Measurements from ENCODE around the gene RPS16. TPM values are rescaled to one million over a fixed set of nuclear protein-coding genes. Genes with fewer than 3 reads are reported as not detected.

The RPS16 gene
- total RNA-seq, 2 donors from 2014 or later: 1,162 to 1,716 TPM

DNA sequence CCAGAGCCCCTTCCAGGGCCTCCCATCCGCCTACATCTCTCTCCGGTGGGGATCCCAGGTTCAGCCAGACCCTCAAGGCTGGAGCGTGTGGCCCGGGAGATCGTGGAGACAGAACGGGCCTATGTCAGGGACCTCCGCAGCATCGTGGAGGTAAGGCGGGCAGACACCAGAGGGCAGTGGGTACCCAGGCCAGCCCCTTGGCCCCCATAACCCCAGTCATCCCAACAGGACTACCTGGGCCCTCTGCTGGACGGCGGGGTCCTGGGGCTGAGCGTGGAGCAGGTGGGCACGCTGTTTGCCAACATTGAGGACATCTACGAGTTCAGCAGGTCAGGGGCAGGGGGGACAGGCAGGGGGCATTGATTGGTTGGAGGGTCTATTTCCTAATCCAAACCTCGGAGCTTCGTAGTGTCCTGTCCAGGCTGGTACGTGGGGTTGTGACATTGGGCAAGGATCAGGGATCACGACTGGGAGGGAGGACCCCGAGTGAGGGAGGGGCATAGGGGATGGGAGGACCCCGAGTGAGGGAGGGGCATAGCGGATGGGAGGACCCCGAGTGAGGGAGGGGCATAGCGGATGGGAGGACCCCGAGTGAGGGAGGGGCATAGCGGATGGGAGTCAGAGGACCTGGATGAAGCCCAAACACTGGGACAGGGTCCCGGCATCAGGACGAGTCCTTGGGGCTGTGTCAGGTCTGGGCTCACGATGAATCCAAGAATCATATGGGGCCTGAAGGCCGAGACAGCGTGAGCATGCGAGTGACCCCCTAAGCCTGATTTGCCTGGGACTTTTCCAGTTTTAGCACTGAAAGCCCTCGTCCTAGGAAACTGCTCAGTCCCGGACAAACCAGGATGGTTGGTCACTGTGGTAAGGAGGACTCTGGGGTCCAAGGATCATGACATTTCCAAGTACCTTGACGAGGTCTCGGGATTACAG, 20.4 kb downstream of the RPS16 start:
- Histone ChIP-seq H3K36me3 (no peaks in the 10 kb centered on the region), H3K4me3 (no peak overlapping the region), H3K9me3 (no peaks in the 10 kb centered on the region), H3K27me3 (replicated peaks; ENCODE audit: insufficient read depth) (no peaks in the 10 kb centered on the region), H3K4me1 (replicated peaks) (no peaks in the 10 kb centered on the region), H3K27ac (peak overlapping the region in 1 of 2 donors; percentile 100)
- TF ChIP-seq POLR2AphosphoS5 (IDR thresholded peaks at IDR 0.05) (no peak), POLR2A (IDR thresholded peaks at IDR 0.05) (no peak)
- TF ChIP-seq, protein P1, sequence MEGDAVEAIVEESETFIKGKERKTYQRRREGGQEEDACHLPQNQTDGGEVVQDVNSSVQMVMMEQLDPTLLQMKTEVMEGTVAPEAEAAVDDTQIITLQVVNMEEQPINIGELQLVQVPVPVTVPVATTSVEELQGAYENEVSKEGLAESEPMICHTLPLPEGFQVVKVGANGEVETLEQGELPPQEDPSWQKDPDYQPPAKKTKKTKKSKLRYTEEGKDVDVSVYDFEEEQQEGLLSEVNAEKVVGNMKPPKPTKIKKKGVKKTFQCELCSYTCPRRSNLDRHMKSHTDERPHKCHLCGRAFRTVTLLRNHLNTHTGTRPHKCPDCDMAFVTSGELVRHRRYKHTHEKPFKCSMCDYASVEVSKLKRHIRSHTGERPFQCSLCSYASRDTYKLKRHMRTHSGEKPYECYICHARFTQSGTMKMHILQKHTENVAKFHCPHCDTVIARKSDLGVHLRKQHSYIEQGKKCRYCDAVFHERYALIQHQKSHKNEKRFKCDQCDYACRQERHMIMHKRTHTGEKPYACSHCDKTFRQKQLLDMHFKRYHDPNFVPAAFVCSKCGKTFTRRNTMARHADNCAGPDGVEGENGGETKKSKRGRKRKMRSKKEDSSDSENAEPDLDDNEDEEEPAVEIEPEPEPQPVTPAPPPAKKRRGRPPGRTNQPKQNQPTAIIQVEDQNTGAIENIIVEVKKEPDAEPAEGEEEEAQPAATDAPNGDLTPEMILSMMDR (IDR thresholded peaks at IDR 0.05): no peak
- DNase-seq (ENCODE audit: low spot score): no peak
- intact Hi-C loops (cut with DNase I): no loop called here
- 57% methylated on average over 35 of the region's 35 CpGs for WGBS

DNA sequence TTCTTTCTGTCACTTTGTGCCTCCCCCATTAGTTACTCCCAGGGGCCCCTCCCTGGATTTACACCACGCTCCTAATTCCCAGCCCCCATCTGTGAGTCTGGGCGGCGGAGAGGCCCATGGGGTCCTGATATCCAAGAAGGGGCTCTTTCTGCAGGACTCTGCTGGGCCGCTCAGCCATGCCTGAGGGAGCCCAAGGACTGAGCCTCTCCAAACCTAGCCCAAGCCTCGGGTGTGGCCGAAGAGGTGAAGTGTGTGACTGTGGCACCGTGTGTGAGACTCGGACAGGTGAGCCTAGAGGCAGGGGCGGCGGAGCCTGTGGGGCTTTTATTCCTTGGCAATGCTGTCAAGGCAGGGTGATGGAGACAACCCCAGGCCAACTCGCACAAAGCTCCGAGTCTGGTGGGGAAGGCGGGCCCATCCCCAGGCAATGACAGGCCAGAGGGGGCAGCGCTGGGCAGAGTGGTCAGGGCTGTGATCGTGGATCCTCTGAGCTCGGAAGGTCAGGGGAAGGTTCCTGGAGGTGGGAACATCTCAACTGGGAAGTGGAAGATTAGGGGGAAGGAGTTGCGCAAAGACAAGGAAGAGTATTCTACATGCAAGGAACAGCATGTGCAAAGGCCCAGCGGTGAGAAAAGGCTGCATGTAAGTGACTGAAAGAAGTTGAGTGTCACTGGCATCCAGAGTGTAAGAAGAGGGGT, 21.7 kb downstream of the RPS16 start:
- H3K4me1 ChIP-seq (replicated peaks): no peaks in the 10 kb centered on the region
- no peaks in the 10 kb centered on the region for H3K27me3 ChIP-seq (replicated peaks; ENCODE audit: insufficient read depth)
- WGBS: 20% methylated on average over 18 of the region's 18 CpGs
- no peaks in the 10 kb centered on the region for H3K36me3 ChIP-seq
- no peaks in the 10 kb centered on the region for H3K9me3 ChIP-seq
- H3K27ac ChIP-seq: peak overlapping the region; percentile 100
- intact Hi-C loops (cut with DNase I): loop anchor here (5.0 kb wide), 1 partner anchor 72 kb away; the partner anchor contains the start of gene SAMD4B
- no peak for DNase-seq (ENCODE audit: low spot score)
- TF ChIP-seq, protein P1 (IDR thresholded peaks at IDR 0.05): no peak
- TF ChIP-seq POLR2AphosphoS5 (IDR thresholded peaks at IDR 0.05) (no peak), POLR2A (IDR thresholded peaks at IDR 0.05) (no peak)
- H3K4me3 ChIP-seq: peak overlapping the region; percentile 73 to 76

DNA sequence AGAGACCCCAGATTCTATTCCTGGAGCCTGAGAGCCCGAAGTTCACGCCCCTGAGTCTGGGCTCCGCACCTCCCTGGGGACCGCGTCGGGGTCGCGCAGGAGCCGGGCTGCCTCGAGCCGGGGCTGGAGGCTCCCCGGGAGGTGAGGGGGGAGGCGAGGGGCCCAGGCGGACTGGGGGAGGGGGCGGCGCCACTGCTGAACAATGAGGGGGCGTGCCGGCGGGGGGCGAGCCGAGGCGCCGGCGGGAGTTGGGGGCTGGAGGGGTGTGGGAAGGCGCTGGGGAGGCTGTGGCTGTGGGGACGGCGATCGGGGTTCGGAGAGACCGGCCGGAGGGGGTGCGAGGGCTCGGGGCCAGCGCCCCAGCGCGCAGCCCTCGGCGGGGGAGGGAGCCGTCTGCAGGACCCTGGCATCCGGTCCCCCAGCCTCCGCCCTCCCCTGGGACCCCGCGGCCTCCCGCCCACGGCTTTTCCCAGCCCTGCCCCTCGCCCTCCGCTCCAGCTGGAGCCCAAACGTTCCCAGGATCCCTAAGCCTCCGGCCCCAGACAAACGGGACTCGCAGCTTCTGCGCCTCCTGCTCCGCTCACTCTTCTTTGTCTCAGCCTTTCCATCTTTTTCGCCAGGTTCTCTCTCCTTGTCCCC, 22.4 kb downstream of the RPS16 start:
- 4% methylated on average over 17 of the region's 54 CpGs for WGBS

DNA sequence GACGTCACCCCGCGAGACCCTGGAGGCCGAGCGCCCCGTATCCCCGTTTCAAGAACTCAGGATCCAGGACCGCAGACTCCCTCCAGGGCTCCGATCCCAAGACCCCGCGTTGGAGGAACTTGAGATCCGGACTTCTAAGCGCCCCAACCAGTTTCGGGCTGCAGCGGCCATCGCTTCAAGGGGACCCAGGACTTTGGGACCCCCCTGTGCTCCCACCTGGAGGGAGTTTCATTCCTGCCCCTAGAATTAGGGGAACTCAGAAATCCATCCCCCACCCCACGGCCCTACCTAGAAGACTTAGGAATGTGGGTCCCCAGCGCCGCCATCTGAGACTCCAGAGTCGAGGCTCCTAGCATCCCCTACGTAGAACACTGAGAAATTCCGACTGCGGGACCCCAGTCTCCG, 22.9 kb downstream of the RPS16 start:
- Histone ChIP-seq H3K27ac (peak overlapping the region; percentile 100), H3K36me3 (peaks cover 7 to 8% of the 10 kb centered on the region in 2 donors), H3K9me3 (no peaks in the 10 kb centered on the region), H3K4me3 (peak overlapping the region; percentile 73 to 76), H3K4me1 (replicated peaks) (no peaks in the 10 kb centered on the region), H3K27me3 (replicated peaks; ENCODE audit: insufficient read depth) (no peaks in the 10 kb centered on the region)
- under 1% methylated on average over 24 of the region's 24 CpGs for WGBS
- no peak for TF ChIP-seq POLR2A (IDR thresholded peaks at IDR 0.05)
- TF ChIP-seq, protein P1 (IDR thresholded peaks at IDR 0.05): peak in 1 of 4 experiments; percentile 86
- intact Hi-C loops (cut with DNase I): loop anchor here (5.0 kb wide), 1 partner anchor 71 kb away; the partner anchor contains the start of gene SAMD4B
- DNase-seq (ENCODE audit: low spot score): peak; percentile 41

More for the DNA sequence above, 22.4 kb downstream of the RPS16 start:
- Histone ChIP-seq H3K4me3 (peak overlapping the region; percentile 73 to 76), H3K4me1 (replicated peaks) (no peaks in the 10 kb centered on the region), H3K27me3 (replicated peaks; ENCODE audit: insufficient read depth) (no peaks in the 10 kb centered on the region), H3K9me3 (no peaks in the 10 kb centered on the region), H3K36me3 (peaks cover 2 to 3% of the 10 kb centered on the region in 2 donors), H3K27ac (peak overlapping the region; percentile 100)
- intact Hi-C loops (cut with DNase I): loop anchor here (5.0 kb wide), 1 partner anchor 71 kb away; the partner anchor contains the start of gene SAMD4B
- DNase-seq (ENCODE audit: low spot score): peak; percentile 39
- TF ChIP-seq POLR2A (IDR thresholded peaks at IDR 0.05): no peak
- TF ChIP-seq POLR2AphosphoS5 (IDR thresholded peaks at IDR 0.05): no peak
- TF ChIP-seq, protein P1 (IDR thresholded peaks at IDR 0.05): no peak

Data from prostate gland (tissue), 2 donors.